Measurements from ENCODE around the gene MTHFSD.

DNA sequence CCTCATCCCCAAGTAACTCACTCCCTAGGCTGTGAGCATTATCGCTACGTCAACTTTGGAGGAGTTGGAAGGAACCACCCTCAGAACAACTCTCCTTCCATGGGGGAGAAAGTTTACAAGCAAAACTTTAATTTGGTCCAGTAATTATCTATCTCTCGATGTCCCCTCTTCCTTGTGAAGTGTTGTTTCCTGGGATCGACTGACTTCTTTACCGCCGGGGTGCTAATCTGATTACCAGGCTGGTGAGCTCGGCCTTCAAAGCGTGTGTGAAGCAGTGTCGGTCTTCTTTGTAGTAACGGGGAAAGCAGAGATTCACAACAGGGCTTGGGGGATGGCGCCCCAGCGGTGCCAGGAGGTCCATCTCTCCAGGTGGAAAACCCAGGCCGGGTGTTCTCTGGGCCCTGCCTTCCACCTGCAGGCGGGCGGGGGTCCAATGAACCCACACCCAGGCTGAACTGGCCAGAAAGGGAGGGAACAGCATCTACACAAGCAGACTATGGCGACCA lies 59.2 kb downstream of the MTHFSD start:
- TF ChIP-seq, protein P1, sequence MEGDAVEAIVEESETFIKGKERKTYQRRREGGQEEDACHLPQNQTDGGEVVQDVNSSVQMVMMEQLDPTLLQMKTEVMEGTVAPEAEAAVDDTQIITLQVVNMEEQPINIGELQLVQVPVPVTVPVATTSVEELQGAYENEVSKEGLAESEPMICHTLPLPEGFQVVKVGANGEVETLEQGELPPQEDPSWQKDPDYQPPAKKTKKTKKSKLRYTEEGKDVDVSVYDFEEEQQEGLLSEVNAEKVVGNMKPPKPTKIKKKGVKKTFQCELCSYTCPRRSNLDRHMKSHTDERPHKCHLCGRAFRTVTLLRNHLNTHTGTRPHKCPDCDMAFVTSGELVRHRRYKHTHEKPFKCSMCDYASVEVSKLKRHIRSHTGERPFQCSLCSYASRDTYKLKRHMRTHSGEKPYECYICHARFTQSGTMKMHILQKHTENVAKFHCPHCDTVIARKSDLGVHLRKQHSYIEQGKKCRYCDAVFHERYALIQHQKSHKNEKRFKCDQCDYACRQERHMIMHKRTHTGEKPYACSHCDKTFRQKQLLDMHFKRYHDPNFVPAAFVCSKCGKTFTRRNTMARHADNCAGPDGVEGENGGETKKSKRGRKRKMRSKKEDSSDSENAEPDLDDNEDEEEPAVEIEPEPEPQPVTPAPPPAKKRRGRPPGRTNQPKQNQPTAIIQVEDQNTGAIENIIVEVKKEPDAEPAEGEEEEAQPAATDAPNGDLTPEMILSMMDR (IDR thresholded peaks at IDR 0.05; ENCODE audit: extremely low read depth in 1 of 2, insufficient read depth in 1 of 2, low read depth in 1 of 2, low read length in 2 of 2) = no peak
- no peak for TF ChIP-seq POLR2A (IDR thresholded peaks at IDR 0.05; ENCODE audit: low read depth, low read length)
- TF ChIP-seq JUN (IDR thresholded peaks at IDR 0.05; ENCODE audit: borderline replicate concordance, insufficient read depth, insufficient read length, low read depth) = no peak
- no peak for TF ChIP-seq EZH2 (IDR thresholded peaks at IDR 0.05; ENCODE audit: borderline replicate concordance, low read depth, low read length, severe bottlenecking)
- TF ChIP-seq MYC (IDR thresholded peaks at IDR 0.05; ENCODE audit: low read depth, low read length) = no peak
- TF ChIP-seq POLR2AphosphoS5 (IDR thresholded peaks at IDR 0.05; ENCODE audit: insufficient read depth, low read depth, low read length) = no peak
- no peak for TF ChIP-seq FOS (IDR thresholded peaks at IDR 0.05; ENCODE audit: borderline replicate concordance, insufficient read depth, low read length)
- TF ChIP-seq, protein P2, sequence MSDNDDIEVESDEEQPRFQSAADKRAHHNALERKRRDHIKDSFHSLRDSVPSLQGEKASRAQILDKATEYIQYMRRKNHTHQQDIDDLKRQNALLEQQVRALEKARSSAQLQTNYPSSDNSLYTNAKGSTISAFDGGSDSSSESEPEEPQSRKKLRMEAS (IDR thresholded peaks at IDR 0.05; ENCODE audit: insufficient read depth, insufficient read length) = no peak
- no peak for TF ChIP-seq GATA2 (IDR thresholded peaks at IDR 0.05; ENCODE audit: insufficient read depth, insufficient read length, low read depth, low read length)
